OCI-LY3 (cell line): ENCODE measurements around the gene PAX5.

Experiments used
- H2AFZ ChIP-seq: fragments of 200-600, 300-600 bp; shearing (Covaris generic); 2 replicates; pipeline ENCODE4 v1.6.0; 2014; ENCODE audit warnings: antibody characterized with exemption, low read depth, low read length
- H3K27ac ChIP-seq: fragments of 200-600, 300-600 bp; sonication (generic); 2 replicates; pipeline ENCODE4 v1.5.1; 2014; ENCODE audit warnings: mild to moderate bottlenecking, low read length, moderate library complexity, mixed read lengths
- H3K27me3 ChIP-seq: fragments of 200-600, 300-600 bp; sonication (generic); 2 replicates; pipeline ENCODE4 v1.6.1; 2014; ENCODE audit warnings: low read depth, low read length, mixed read lengths
- H3K36me3 ChIP-seq: fragments of 200-600, 300-600 bp; sonication (generic); replicated peaks from 2 replicates; pipeline ENCODE3; 2014; ENCODE audit warnings: low read depth, low read length, mixed read lengths
- H3K4me1 ChIP-seq: fragments of 300-600, 200-600 bp; sonication (generic); 2 replicates; pipeline ENCODE4 v1.6.1; 2014; ENCODE audit warnings: low read length, mixed read lengths
- H3K4me2 ChIP-seq: fragments of 200-600, 300-600 bp; sonication (generic); 2 replicates; pipeline ENCODE4 v1.6.1; 2014; ENCODE audit warnings: low read length, mixed read lengths
- H3K4me3 ChIP-seq: fragments of 300-600, 200-600 bp; sonication (generic); 2 replicates; pipeline ENCODE4 v1.5.1; 2014; ENCODE audit warnings: antibody characterized with exemption, mild to moderate bottlenecking, low read length, moderate library complexity
- H3K79me2 ChIP-seq: fragments of 300-600, 200-600 bp; shearing (Covaris generic); 2 replicates; pipeline ENCODE4 v1.6.1; 2014; ENCODE audit warnings: mild to moderate bottlenecking, low read length, mixed read lengths
- H3K9ac ChIP-seq: fragments of 300-600, 200-600 bp; shearing (Covaris generic); 2 replicates; pipeline ENCODE4 v1.6.0; 2014; ENCODE audit warnings: mild to moderate bottlenecking, low read length, moderate library complexity
- H3K9me3 ChIP-seq: fragments of 200-600, 300-600 bp; shearing (Covaris generic); 2 replicates; pipeline ENCODE4 v1.6.1; 2014; ENCODE audit warnings: low read length, mixed read lengths; ENCODE audit not compliant: insufficient read depth
- H4K20me1 ChIP-seq: fragments of 200-600, 300-600 bp; sonication (generic); 2 replicates; pipeline ENCODE4 v1.6.1; 2016; ENCODE audit warnings: low read length, mixed read lengths; ENCODE audit not compliant: insufficient read depth
- EZH2phosphoT487 ChIP-seq: fragments of 200-600 bp; shearing (Covaris generic); IDR thresholded peaks from 2 replicates; pipeline ENCODE4 v1.6.1; 2018; ENCODE audit warnings: antibody characterized with exemption, mixed run types, low read depth
- TF ChIP-seq, protein P1 (sequence below): fragments of 200-600, 300-600 bp; sonication (generic); IDR thresholded peaks from 2 replicates; pipeline ENCODE4 v1.5.1; 2014; ENCODE audit warnings: antibody characterized with exemption, low read length, low read depth

The PAX5 gene

DNA sequence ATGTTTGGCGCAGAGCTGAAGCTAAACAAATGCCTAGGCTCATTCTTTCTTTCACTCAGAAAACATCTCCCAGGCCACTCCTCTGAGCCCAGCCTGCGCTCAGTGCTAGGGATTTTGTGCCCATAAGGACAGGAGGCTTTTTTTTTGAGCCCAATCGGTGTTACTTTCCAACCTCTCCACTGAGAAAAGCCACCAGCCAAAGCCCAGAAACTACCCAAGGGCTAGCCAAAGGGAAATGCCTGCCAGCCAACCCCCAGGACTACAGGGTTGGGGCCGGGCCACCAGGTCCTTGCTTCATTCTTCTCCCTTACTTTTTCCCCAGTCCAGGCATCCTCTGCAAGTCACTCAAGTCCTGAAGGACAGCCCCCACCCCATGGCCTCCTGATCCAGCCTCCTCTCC, 134.7 kb downstream of the PAX5 start:
- Histone ChIP-seq H3K36me3 (peaks cover 83% of the 10 kb centered on the region), H4K20me1 (peaks cover 75% of the 10 kb centered on the region)

DNA sequence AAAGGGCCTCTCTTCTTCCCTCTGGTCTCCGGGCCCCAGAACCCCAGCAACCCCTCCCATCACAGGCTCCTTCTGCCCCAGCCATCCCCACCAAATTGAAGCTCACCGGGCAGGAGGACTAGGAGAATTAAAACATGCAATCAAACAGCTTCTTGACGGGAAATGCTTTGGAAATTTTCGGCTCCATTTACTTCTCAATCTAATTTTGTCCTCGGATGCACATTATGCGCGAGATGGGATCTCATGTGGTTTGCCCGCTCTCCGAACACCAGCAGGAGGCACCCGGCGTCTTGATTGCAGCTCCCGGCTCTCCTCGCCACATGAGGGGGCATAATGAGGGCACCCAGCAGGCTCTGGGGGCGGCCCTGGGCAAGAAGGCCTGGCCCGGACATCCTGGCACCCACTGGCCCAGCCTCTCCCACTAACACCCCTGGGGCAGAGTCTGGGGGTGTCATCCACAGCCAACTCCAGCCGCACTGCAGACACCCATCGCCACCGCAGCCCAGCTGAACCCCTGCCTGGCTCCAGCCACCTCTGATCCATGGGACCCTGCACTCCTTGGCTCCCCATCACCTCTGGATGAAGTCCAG, 135.5 kb downstream of the PAX5 start:
- Histone ChIP-seq H3K9me3 (no peaks in the 10 kb centered on the region), H3K4me1 (peaks cover 10% of the 10 kb centered on the region), H3K79me2 (peaks cover 86% of the 10 kb centered on the region), H3K36me3 (peaks cover 88% of the 10 kb centered on the region), H3K9ac (no peak overlapping the region), H4K20me1 (peaks cover 75% of the 10 kb centered on the region), H3K4me3 (no peak overlapping the region), H3K27ac (no peak overlapping the region), H3K27me3 (no peaks in the 10 kb centered on the region), H3K4me2 (no peak overlapping the region), H2AFZ (no peak overlapping the region)
- TF ChIP-seq EZH2phosphoT487 = no peak
- TF ChIP-seq, protein P1, sequence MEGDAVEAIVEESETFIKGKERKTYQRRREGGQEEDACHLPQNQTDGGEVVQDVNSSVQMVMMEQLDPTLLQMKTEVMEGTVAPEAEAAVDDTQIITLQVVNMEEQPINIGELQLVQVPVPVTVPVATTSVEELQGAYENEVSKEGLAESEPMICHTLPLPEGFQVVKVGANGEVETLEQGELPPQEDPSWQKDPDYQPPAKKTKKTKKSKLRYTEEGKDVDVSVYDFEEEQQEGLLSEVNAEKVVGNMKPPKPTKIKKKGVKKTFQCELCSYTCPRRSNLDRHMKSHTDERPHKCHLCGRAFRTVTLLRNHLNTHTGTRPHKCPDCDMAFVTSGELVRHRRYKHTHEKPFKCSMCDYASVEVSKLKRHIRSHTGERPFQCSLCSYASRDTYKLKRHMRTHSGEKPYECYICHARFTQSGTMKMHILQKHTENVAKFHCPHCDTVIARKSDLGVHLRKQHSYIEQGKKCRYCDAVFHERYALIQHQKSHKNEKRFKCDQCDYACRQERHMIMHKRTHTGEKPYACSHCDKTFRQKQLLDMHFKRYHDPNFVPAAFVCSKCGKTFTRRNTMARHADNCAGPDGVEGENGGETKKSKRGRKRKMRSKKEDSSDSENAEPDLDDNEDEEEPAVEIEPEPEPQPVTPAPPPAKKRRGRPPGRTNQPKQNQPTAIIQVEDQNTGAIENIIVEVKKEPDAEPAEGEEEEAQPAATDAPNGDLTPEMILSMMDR = no peak

More for the DNA sequence above, 134.7 kb downstream of the PAX5 start:
- Histone ChIP-seq H3K4me2 (no peak overlapping the region), H3K9me3 (no peaks in the 10 kb centered on the region), H3K79me2 (peaks cover 86% of the 10 kb centered on the region), H3K27me3 (no peaks in the 10 kb centered on the region), H3K4me1 (peaks cover 10% of the 10 kb centered on the region), H3K4me3 (no peak overlapping the region), H3K27ac (no peak overlapping the region), H2AFZ (no peak overlapping the region), H3K9ac (no peak overlapping the region)
- TF ChIP-seq EZH2phosphoT487 = no peak
- TF ChIP-seq, protein P1 = no peak

DNA sequence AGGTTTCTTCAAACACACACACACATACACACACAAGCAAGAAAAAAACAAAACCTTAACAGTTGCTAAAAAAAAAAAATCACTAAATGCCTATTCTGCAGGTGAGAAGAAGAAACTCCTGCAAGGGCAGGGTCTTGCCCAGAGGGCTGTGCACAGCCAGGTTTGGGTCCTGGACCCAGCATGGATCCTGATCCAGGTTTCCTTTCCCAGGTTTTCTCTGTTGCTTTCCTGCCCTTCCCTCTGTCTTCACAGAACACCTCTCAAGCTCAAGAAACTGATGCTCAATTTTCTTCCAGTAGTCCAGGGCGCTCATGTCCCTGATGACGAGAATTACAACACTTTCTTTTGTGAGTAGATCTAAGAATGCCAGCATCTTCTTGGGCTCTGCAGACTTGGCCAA, 136.6 kb downstream of the PAX5 start:
- Histone ChIP-seq H3K9me3 (no peaks in the 10 kb centered on the region), H3K36me3 (peaks cover 92% of the 10 kb centered on the region), H3K79me2 (peaks cover 88% of the 10 kb centered on the region), H3K27me3 (no peaks in the 10 kb centered on the region), H4K20me1 (peaks cover 76% of the 10 kb centered on the region), H3K4me3 (no peak overlapping the region), H3K4me1 (peaks cover 8% of the 10 kb centered on the region), H3K4me2 (no peak overlapping the region), H2AFZ (no peak overlapping the region), H3K9ac (no peak overlapping the region), H3K27ac (no peak overlapping the region)
- TF ChIP-seq, protein P1 = no peak
- no peak for TF ChIP-seq EZH2phosphoT487

DNA sequence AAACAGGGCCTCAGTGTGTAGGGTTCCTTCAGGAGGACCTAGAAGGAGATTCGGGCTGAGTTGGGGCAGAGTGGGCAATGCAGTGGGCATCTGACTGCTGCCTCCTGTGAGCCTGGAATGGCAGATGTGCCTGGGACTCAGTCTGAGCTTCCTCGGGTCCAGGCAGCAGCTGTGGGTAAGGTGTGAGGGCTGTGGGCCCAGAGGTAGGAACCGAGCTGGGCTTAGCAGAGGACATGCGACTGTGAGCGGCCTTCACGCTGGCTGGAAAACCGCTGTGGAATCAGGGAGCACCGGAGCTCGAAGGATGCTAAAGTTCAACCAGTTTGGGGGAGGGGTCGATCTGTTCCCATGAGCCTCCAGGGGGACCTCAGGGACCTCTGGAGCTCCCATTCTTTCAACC, 137.0 kb downstream of the PAX5 start:
- peaks cover 76% of the 10 kb centered on the region for H4K20me1 ChIP-seq
- H3K9ac ChIP-seq = no peak overlapping the region
- peaks cover 93% of the 10 kb centered on the region for H3K36me3 ChIP-seq
- no peak overlapping the region for H3K4me3 ChIP-seq
- no peak overlapping the region for H3K4me2 ChIP-seq
- TF ChIP-seq EZH2phosphoT487 = no peak
- TF ChIP-seq, protein P1 = no peak
- H2AFZ ChIP-seq = no peak overlapping the region
- H3K9me3 ChIP-seq = no peaks in the 10 kb centered on the region
- H3K27ac ChIP-seq = no peak overlapping the region
- H3K79me2 ChIP-seq = peaks cover 88% of the 10 kb centered on the region
- H3K27me3 ChIP-seq = no peaks in the 10 kb centered on the region
- peaks cover 3% of the 10 kb centered on the region for H3K4me1 ChIP-seq
